C4-2B (cell line): ENCODE results near the gene MMP17.

Experiments
- ZFX ChIP-seq: fragments of 450-650 bp; IDR thresholded peaks from 2 replicates; pipeline ENCODE4 v1.6.1; 2017
- TF ChIP-seq, protein P1 (sequence below): fragments of 450-650 bp; conservative IDR thresholded peaks from 2 replicates; pipeline ENCODE4 v1.5.1; 2017; ENCODE audit warnings: mild to moderate bottlenecking

DNA sequence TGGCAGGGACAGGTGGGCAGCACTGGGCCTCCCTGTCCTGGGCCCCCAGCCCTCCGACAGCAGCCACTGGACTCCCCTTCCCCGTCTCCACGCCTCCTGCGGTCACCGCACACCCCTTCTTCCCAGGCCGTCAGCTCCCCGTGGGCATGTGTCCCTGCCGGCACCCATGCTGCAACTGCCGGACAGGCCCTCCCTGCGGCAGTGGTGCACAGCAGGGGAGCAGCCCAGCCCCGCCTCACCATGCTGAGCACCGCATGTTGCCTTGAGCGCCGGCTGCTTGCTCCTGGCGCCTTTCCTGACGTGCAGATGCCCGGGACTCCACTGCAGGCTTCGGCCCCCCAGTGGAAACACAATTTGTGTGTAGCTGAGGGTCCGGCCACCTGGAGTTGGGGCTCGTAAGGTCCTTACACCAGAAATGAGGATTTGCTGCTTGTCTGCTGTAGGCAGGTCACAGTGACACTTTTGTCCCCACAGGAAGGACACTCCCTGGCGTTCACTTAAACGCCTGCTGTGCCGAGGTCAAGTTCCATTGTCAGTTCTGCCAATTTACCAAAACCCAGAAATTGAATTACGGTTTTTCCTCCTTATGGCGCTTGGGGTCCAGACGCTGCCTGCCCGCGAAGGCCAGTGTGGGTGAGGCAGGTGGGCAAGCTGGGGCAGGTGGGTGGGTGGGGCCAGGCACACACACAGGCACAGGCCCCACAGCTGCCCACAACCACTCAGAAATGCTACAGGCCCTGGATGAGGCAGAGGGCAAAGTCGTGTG is 28.2 kb upstream of the MMP17 start:
- TF ChIP-seq, protein P1, sequence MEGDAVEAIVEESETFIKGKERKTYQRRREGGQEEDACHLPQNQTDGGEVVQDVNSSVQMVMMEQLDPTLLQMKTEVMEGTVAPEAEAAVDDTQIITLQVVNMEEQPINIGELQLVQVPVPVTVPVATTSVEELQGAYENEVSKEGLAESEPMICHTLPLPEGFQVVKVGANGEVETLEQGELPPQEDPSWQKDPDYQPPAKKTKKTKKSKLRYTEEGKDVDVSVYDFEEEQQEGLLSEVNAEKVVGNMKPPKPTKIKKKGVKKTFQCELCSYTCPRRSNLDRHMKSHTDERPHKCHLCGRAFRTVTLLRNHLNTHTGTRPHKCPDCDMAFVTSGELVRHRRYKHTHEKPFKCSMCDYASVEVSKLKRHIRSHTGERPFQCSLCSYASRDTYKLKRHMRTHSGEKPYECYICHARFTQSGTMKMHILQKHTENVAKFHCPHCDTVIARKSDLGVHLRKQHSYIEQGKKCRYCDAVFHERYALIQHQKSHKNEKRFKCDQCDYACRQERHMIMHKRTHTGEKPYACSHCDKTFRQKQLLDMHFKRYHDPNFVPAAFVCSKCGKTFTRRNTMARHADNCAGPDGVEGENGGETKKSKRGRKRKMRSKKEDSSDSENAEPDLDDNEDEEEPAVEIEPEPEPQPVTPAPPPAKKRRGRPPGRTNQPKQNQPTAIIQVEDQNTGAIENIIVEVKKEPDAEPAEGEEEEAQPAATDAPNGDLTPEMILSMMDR: no peak
- no peak for TF ChIP-seq ZFX
